NCI-H460 (cell line): ENCODE results near the gene TTLL12. TPM values are rescaled to one million over a fixed set of nuclear protein-coding genes. Genes with fewer than 3 reads are reported as not detected.

Experiments used
- DNase-seq: peaks from one replicate; pipeline ENCODE4 v3.0.0-alpha.2; 2016; ENCODE audit warnings: low read depth; ENCODE audit errors: extremely low read depth
- total RNA-seq: library from RNA; depleted of rRNA; stranded (reverse); fragments of >200 nt; shearing (Covaris generic); gene quantifications from 2 replicates; pipeline ENCODE4 v1.2.3, GENCODE V29; 2014; rRNA removed

TTLL12 gene
- total RNA-seq, 1 experiment from 2014 or later = 57.1 TPM

DNA sequence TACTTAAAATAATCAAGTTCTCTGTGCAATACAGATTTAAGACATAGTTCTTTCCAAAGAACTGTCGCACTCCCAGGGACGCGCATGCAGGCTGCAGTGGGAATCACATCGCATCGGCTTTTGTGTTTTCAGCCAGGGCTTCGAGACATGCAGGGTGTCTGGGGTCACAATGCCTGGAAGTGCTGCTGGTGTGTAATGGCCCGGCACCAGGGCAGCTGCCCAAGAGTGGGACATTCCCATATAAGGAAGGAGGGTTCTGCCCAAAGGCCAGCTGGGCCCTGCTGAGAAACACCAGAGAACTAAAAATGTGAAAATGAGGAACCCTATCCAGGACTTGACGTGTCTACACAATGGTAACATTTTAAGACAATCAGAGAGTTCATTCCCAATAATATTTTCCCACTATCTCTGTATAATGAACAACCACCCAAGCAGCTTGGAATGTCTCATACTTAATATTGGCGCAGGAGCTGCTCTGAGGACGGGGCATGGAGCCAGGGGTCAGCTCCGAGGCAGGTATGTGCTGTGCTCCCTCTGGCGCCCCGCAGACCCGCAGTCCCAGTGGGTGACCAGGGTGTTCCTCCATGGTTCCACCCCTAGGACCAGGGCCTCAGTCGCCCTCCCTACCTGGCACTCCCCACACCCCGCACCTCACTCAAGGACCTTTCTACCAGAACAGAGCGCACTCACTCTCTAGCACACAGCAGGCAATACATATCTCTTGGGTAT lies 55.0 kb downstream of the TTLL12 start:
- DNase-seq = no peak

DNA sequence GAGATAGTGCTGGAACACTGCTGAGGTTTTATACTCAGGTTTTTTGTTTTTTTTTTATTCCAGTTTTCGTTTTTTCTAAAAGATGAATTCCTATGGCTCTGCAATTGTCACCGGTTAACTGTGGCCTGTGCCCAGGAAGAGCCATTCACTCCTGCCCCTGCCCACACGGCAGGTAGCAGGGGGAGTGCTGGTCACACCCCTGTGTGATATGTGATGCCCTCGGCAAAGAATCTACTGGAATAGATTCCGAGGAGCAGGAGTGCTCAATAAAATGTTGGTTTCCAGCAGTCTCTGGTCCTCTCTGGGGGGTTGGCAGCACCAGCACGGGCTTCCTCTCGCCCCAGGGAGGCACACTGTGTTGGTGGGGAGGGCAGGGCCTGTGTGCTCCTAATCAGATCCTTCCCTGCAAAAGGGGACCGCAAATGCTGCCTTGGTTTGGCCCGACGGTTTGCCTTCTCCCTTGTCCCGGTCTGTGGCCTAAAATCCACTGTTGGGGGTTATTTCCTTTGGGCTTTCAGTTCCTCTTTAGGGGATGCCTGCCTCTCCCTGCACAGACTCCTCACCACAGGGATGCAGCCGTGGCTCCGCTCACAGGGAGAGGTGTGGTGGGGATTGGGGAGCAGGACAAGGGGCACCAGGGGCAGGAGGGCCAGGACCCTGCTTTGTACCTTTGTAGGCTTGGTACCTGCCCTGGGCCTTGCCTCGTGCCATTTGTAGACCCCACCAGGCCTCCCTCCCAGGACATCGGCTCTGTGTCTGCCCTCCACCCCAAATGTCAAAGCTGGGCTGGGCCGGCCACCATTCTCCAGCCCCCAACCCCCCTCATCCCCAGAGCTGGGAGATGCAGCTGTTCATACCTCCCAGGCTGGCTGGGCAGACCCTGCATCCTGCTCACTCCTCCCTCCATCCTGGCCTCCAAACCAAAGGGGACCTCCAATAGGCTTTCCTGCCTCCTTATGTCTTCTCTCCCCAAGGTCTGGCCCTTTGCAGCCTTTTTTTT lies 57.2 kb downstream of the TTLL12 start:
- DNase-seq = no peak

DNA sequence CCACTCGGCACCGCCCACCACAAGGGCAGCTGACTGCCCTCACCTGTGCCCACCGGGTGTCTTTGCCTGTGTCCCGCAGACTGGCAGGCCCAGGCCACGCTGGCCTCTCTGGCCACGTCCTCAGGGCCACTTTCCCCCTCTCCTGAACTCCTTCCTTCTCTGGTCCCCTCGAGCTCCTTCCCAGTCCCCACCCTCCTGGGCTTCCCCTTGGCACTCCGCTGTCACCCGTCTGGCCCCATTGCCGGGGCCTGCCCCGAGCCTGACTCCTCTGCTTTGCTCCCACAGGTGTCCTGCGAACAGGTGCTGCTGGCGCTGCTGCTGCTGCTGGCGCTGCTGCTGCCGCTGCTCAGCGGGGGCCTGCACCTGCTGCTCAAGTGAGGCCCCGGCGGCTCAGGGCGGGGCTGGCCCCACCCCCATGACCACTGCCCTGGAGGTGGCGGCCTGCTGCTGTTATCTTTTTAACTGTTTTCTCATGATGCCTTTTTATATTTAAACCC lies 58.0 kb downstream of the TTLL12 start:
- DNase-seq = no peak

DNA sequence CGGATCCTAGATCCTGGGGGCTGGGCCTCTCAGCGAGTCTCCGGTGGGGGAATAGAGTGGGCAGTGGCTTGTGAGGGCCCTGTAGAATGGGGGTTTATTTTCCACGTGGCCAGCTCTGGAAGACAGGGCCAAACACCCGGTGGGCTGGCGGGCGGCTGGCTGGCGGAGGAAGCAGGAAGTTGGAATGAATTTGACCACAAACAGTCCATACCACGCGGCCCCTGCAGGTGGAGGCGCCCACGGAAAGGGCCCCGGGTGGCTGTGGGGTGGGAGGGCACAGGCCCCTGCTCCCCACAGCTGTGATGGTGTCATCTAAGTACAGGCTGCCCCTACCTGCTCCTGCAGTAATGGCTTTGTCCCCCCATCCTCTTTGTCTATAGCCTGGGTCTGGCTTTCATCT lies 58.8 kb downstream of the TTLL12 start:
- DNase-seq = no peak

DNA sequence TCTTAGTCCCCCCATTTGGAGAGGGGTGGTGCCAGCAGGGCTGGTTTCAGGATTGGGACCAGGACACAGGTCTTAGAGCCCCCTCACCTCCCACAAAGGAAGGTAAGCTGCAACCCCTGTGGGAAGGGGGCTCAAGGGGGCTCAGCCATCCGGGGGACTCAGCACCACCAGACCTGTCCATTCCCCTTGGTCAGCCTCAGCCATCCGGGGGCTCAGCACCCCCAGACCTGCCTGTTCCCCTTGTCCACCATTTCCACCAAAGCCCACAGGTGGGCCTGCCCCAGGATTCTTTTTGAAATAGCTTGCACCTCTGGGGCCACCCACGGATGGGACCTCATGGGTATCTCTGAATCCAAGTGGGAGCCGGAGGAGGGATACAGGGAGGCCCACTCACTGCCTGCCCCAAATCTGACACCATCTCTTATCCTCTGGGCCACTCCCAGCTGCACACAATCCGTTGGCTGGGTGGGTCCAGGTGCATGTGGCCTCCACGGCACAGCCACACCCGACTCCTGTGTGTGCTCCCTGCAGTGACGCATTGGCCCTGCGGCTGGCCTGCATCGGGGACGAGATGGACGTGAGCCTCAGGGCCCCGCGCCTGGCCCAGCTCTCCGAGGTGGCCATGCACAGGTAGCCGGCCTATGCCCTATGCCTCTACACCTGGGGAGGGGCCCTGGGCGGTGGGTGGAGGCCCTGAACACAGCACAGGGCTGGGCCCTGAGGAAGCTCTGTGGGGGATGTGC lies 59.6 kb downstream of the TTLL12 start:
- DNase-seq = no peak

DNA sequence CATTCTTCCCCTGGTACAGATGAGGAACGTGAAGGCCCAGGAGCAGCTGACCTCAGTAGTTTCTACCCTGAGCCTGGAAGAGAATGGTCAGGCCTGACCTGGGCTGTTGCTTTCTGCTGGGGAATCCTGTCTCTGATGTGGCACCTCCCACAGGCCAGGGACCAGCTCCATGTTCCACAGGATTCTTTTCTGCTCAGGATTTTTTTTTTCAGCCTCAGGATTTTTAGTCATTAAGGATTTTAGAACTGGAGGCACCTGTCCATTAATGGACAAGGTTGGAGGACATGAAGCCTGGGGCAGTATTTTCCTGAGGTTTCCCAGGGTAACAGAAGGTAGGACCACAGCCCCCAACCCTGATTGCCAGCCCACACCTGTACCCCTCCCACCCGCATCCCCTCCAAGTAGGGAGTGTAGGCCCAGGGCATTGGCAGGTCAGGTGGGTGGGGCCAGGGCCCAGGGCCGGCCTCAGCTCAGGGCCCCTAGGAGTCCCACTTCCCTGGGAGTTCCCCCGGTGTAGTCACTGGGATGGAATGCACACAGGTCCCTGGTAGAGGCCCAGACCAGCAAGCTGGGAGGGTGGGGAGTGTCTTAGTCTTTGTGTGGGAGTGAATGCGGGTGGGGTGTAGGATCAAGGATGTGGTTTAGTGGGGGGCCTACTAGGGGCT lies 60.3 kb downstream of the TTLL12 start:
- no peak for DNase-seq

DNA sequence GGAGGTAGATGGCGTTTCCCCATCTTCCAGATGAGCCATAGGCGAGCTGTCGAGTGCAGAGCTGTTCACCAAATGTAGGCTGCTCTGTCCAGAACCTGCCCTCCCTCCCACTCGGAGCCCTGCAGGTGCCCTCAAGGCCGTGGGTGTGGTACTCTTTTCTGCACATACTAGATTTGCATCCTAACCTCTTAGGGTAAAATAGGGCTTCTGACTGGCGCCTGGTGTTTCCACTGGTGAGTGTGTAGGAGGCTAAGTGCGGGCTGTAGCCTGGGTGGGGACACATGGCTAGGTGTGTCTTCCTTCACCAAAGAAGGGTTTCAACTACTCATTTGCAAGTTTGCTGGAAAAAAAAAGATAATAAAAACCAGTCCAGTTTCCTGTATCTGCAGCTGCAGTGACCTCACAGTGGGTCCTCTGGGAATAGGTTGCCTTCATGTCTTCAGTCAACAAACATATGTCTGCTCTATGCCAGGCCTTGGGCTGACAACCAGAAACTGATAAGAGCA lies 67.9 kb downstream of the TTLL12 start:
- DNase-seq = no peak

DNA sequence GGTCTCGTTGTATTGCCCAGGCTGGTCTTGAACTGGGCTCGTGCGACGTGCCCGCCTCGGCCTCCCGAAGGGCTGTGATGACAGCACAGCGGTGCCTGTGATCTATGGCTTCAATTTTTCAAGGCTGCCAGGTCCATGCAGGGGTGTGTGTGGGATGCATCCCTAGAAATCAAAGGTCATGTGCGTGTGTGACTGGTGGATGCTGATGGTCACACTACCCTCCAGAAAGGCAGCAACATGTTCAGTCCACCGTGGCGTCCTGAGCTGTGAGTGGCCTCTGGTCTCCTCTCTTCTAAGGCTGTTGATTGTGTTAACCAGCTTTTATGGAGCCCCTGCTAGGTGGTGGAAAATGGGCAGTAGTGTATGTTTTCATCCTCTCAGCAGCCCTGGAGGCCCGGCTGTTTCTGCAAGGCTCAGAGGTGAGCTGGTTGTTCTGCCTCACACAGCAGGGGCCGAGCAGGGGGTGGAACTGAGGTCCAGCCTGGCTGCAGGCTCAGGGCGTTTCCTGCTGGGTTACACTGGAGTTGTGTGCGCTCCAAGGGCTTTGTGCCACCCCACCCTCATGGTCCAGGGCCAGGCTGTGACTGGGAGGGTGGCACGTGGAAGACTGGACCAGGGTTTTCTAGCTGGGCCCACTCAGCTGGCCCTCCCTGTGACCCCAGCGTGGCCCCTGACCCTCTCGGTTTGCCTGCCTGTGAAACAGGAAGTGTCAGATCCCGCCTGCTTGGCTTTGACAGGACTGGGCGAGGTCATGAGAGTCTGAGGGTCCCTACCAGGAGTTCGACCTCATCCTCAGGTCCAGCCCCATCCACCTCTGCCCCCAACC lies 68.7 kb downstream of the TTLL12 start:
- DNase-seq = no peak

DNA sequence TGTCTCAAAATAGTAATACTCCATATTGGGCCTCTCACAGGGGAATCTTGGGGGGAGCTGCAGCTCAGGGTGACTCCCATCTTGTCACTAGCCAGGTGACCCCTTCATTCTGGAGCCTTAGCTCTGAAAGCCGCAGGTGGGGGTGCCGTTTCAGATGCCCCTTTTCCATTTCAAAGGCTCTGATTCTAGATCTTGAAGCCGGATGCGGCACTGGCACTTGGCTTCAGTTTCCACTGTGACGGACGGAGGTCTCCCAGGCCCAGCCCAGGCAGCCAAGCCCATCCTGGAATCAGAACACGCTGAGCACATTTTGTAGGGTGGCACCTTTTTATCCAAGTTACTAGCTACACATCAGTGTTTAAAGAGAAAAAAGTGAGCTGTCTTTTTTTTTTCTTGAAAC lies 70.0 kb downstream of the TTLL12 start:
- no peak for DNase-seq

Other genes with a start within 250 kb of the TTLL12 start
- gene PACSIN2, start 172.0 kb downstream of the TTLL12 start, total RNA-seq = 29.9 and 31.5 TPM in 2 replicates
- 2.7 and 3.1 TPM in 2 replicates for gene TTLL1, start 97.7 kb downstream of the TTLL12 start, total RNA-seq
- gene BIK, start 76.4 kb downstream of the TTLL12 start, total RNA-seq = 0.46 and 0.74 TPM in 2 replicates
- 13.3 and 15.0 TPM in 2 replicates for gene MCAT, start 43.7 kb downstream of the TTLL12 start, total RNA-seq
- gene TSPO, start 35.6 kb downstream of the TTLL12 start, total RNA-seq = 146 and 183 TPM in 2 replicates
- 3.2 and 5.3 TPM in 2 replicates for gene SCUBE1, start 156.2 kb upstream of the TTLL12 start, total RNA-seq
- not detected in 2 replicates for gene MPPED1, start 224.9 kb upstream of the TTLL12 start, total RNA-seq